ENCODE data around the gene TOP2A.

Gene TOP2A

GRCh38 chr17:40366076-40366860 is 51.4 kb downstream of the TOP2A start:
- TF ChIP-seq CTCF (IDR thresholded peaks at IDR 0.05; ENCODE audit: insufficient read depth, low read length, missing control alignments) = no peak
- CTCF ChIA-PET = interaction anchor here (1.3 to 13.6 kb wide), 8 partner anchors 9 to 191 kb away, joined by 3 to 223 read pairs (median 10); partner anchors contain the start of gene WIPF2
- POLR2A ChIA-PET = no interaction called here
- DNase-seq (ENCODE audit: low read depth, low spot score) = no peak
- H3K4me3 ChIP-seq (ENCODE audit: low read depth, low read length) = no peak overlapping the region

- CTCF ChIA-PET = interaction anchor here (0.6 to 13.6 kb wide), 13 partner anchors 10 to 1298 kb away, joined by 3 to 223 read pairs (median 6); no protein-coding TSS in a partner anchor
- POLR2A ChIA-PET = interaction anchor here (0.6 kb wide), 1 partner anchor 79 kb away, joined by 4 read pairs; no protein-coding TSS in a partner anchor
- H3K4me3 ChIP-seq (ENCODE audit: low read depth, low read length) = no peak overlapping the region; the same call in 1 of the 2 replicates
- no peak for DNase-seq (ENCODE audit: low read depth, low spot score)
- TF ChIP-seq CTCF (IDR thresholded peaks at IDR 0.05; ENCODE audit: insufficient read depth, low read length, missing control alignments) = no peak
These were observed 52.8 kb downstream of the TOP2A start for GRCh38 chr17:40364906-40365305.

GRCh38 chr17:40364121-40364861 is 53.4 kb downstream of the TOP2A start, which contains the start of gene GJD3:
Gene GJD3 (minus strand): TSS chr17:40364737. CDS start chr17:40363815, 922 bp downstream.
- no peak for TF ChIP-seq CTCF (IDR thresholded peaks at IDR 0.05; ENCODE audit: insufficient read depth, low read length, missing control alignments)
- no peak for DNase-seq (ENCODE audit: low read depth, low spot score)
- POLR2A ChIA-PET = interaction anchor here (0.6 kb wide), 1 partner anchor 80 kb away, joined by 4 read pairs; no protein-coding TSS in a partner anchor
- H3K4me3 ChIP-seq (ENCODE audit: low read depth, low read length) = peak within 1 kb of the TSS; percentile 59
- CTCF ChIA-PET = interaction anchor here (0.6 to 23.6 kb wide), 15 partner anchors 9 to 1299 kb away, joined by 3 to 649 read pairs (median 9); partner anchors contain the start of genes RARA and TOP2A

GRCh38 chr17:40363111-40363827 is 54.4 kb downstream of the TOP2A start:
- no peak for TF ChIP-seq CTCF (IDR thresholded peaks at IDR 0.05; ENCODE audit: insufficient read depth, low read length, missing control alignments)
- ChIA-PET CTCF (interaction anchor here (0.7 to 23.6 kb wide), 15 partner anchors 9 to 1302 kb away, joined by 3 to 649 read pairs (median 5); partner anchors contain the start of genes RARA and TOP2A), POLR2A (interaction anchor here (0.6 kb wide), 1 partner anchor 167 kb away, joined by 3 read pairs; no protein-coding TSS in a partner anchor)
- H3K4me3 ChIP-seq (ENCODE audit: low read depth, low read length) = peak overlapping the region; percentile 59
- DNase-seq (ENCODE audit: low read depth, low spot score) = no peak

- peak overlapping the region; percentile 59 for H3K4me3 ChIP-seq (ENCODE audit: low read depth, low read length)
These were observed 55.0 kb downstream of the TOP2A start for GRCh38 chr17:40362696-40363110.

More at GRCh38 chr17:40362696-40363110, 55.0 kb downstream of the TOP2A start:
- peak; percentile 92 for TF ChIP-seq CTCF (IDR thresholded peaks at IDR 0.05; ENCODE audit: insufficient read depth, low read length, missing control alignments)
- no peak for DNase-seq (ENCODE audit: low read depth, low spot score)
- ChIA-PET POLR2A (interaction anchor here (0.6 kb wide), 2 partner anchors 11 to 166 kb away, joined by 3 read pairs; no protein-coding TSS in a partner anchor), CTCF (interaction anchor here (0.7 to 23.6 kb wide), 19 partner anchors 8 to 1303 kb away, joined by 3 to 649 read pairs (median 5); partner anchors contain the start of genes RARA and TOP2A)
